OCI-LY7 (cell line): Measurements from ENCODE around the gene SCYGR5. TPM values are rescaled to one million over a fixed set of nuclear protein-coding genes. Genes with fewer than 3 reads are reported as not detected.

Experiments used
- BruUV-seq: library from RNA; stranded (reverse); fragments of 400-500 nt; replicated peaks from 2 replicates; lab custom pipeline; 2021; lab: Mats Ljungman, UMichigan
- CTCF ChIA-PET: fragments of 300-600 bp; sonication (Branson Sonifier 250); formaldehyde crosslinking; loops from one replicate; lab custom pipeline; 2022; ENCODE audit warnings: antibody characterized with exemption; ENCODE audit not compliant: unreplicated experiment; lab: Charles Lee
- POLR2A ChIA-PET: fragments of 300-600 bp; sonication (Branson Sonifier 250); formaldehyde crosslinking; loops from one replicate; lab custom pipeline; 2022; ENCODE audit warnings: antibody characterized with exemption; lab: Charles Lee
- DNase-seq: peaks from one replicate; pipeline ENCODE4 v3.0.0-alpha.2; 2015; ENCODE audit warnings: low spot score
- H2AFZ ChIP-seq: fragments of 200-600 bp; sonication (generic), shearing (Covaris generic); 2 replicates; pipeline ENCODE4 v1.6.1; 2014; ENCODE audit warnings: mild to moderate bottlenecking, antibody characterized with exemption, low read length, moderate library complexity
- H3K27ac ChIP-seq: fragments of 200-600 bp; sonication (generic); 2 replicates; pipeline ENCODE4 v1.5.1; 2014; ENCODE audit warnings: mixed run types, low read depth, mild to moderate bottlenecking, moderate library complexity, low read length, inconsistent platforms; ENCODE audit not compliant: poor library complexity, severe bottlenecking
- H3K36me3 ChIP-seq: fragments of 200-600 bp; sonication (generic); 2 replicates; pipeline ENCODE4 v1.6.1; 2014; ENCODE audit warnings: mild to moderate bottlenecking, antibody characterized with exemption, low read length, moderate library complexity, mixed read lengths; ENCODE audit not compliant: insufficient read depth
- H3K4me1 ChIP-seq: fragments of 200-600 bp; sonication (generic); 2 replicates; pipeline ENCODE4 v1.5.1; 2014; ENCODE audit warnings: mild to moderate bottlenecking, low read length; ENCODE audit not compliant: insufficient read depth, poor library complexity, severe bottlenecking
- H3K4me2 ChIP-seq: fragments of 200-600 bp; sonication (generic); 2 replicates; pipeline ENCODE4 v1.6.1; 2014; ENCODE audit warnings: mild to moderate bottlenecking, low read length
- H3K4me3 ChIP-seq: fragments of 200-600 bp; sonication (generic); 2 replicates; pipeline ENCODE4 v1.5.1; 2014; ENCODE audit warnings: mild to moderate bottlenecking, low read depth, low read length; ENCODE audit not compliant: poor library complexity, severe bottlenecking
- H3K79me2 ChIP-seq: fragments of 200-600 bp; sonication (generic); 2 replicates; pipeline ENCODE4 v1.6.1; 2016; ENCODE audit warnings: low read depth, mild to moderate bottlenecking, low read length, moderate library complexity, mixed read lengths; ENCODE audit not compliant: insufficient read depth
- H3K9me2 ChIP-seq: fragments of 200-600 bp; sonication (generic); 2 replicates; pipeline ENCODE4 v1.6.1; 2016; ENCODE audit warnings: mild to moderate bottlenecking, low read length, mixed read lengths; ENCODE audit not compliant: insufficient read depth
- H3K9me3 ChIP-seq: fragments of 200-600 bp; sonication (generic); 2 replicates; pipeline ENCODE4 v1.6.1; 2014; ENCODE audit warnings: mild to moderate bottlenecking, mixed run types, low read length, mixed read lengths
- H4K20me1 ChIP-seq: fragments of 200-600 bp; sonication (generic); 2 replicates; pipeline ENCODE4 v1.6.1; 2014; ENCODE audit warnings: mild to moderate bottlenecking, antibody characterized with exemption, low read length, moderate library complexity, mixed read lengths; ENCODE audit not compliant: insufficient read depth
- CTCF ChIP-seq: fragments of 200-600 bp; sonication (generic); conservative IDR thresholded peaks from 2 replicates; pipeline ENCODE4 v1.5.1; 2014; ENCODE audit warnings: mild to moderate bottlenecking, antibody characterized with exemption, low read length, moderate library complexity, mixed read lengths
- EZH2phosphoT487 ChIP-seq: fragments of 200-600 bp; sonication (generic); IDR thresholded peaks from 2 replicates; pipeline ENCODE4 v1.6.1; 2018; ENCODE audit warnings: low read depth, borderline replicate concordance, mild to moderate bottlenecking, mixed run types, antibody characterized with exemption, low read length, moderate library complexity, mixed read lengths
- intact Hi-C: fragments of 100-400 bp; cut with micrococcal nuclease; formaldehyde crosslinking; loops from one replicate; pipeline ENCODE4 v1.10.0; 2022; ENCODE audit not compliant: unreplicated experiment
- total RNA-seq, 2 experiments: library from RNA; depleted of rRNA in 1 of 2; stranded (reverse); fragments of >200 nt in 1 of 2; shearing (Covaris generic) in 1 of 2; gene quantifications; 2 replicates each; pipeline ENCODE4 v1.2.3, GENCODE V29; 2014 to 2022

Gene SCYGR5
- total RNA-seq, 2 experiments from 2014 or later: not detected

- TF ChIP-seq EZH2phosphoT487: no peak
- TF ChIP-seq CTCF: no peak
- POLR2A ChIA-PET: no interaction called here
- CTCF ChIA-PET: no interaction called here
Measured at GRCh38 chr2:227674485-227674884, 7.9 kb downstream of the SCYGR5 start.

GRCh38 chr2:227677928-227678327, 11.3 kb downstream of the SCYGR5 start:
- Histone ChIP-seq H3K9me3 (no peaks in the 10 kb centered on the region), H3K9me2 (no peaks in the 10 kb centered on the region), H3K4me2 (no peak overlapping the region), H4K20me1 (no peaks in the 10 kb centered on the region), H3K27ac (no peak overlapping the region), H3K4me1 (no peaks in the 10 kb centered on the region), H2AFZ (no peak overlapping the region), H3K79me2 (no peaks in the 10 kb centered on the region), H3K36me3 (no peaks in the 10 kb centered on the region), H3K4me3 (no peak overlapping the region)
- ChIA-PET CTCF (no interaction called here), POLR2A (interaction anchor here (0.7 kb wide), 1 partner anchor 1366 kb away, joined by 3 read pairs; no protein-coding TSS in a partner anchor)
- TF ChIP-seq CTCF (no peak), EZH2phosphoT487 (no peak)
- intact Hi-C loops: no loop called here
- DNase-seq: no peak
- BruUV-seq: no TSS peak

More at GRCh38 chr2:227674485-227674884, 7.9 kb downstream of the SCYGR5 start:
- Histone ChIP-seq H3K4me1 (no peaks in the 10 kb centered on the region), H3K79me2 (no peaks in the 10 kb centered on the region), H4K20me1 (no peaks in the 10 kb centered on the region), H3K9me3 (no peaks in the 10 kb centered on the region), H3K36me3 (no peaks in the 10 kb centered on the region), H3K27ac (no peak overlapping the region), H2AFZ (no peak overlapping the region), H3K4me2 (no peak overlapping the region), H3K4me3 (no peak overlapping the region), H3K9me2 (no peaks in the 10 kb centered on the region)
- intact Hi-C loops: no loop called here
- DNase-seq: no peak
- no TSS peak for BruUV-seq

- Histone ChIP-seq H3K4me2 (no peak overlapping the region), H3K4me3 (no peak overlapping the region), H3K9me2 (no peaks in the 10 kb centered on the region), H3K27ac (no peak overlapping the region), H2AFZ (no peak overlapping the region), H4K20me1 (no peaks in the 10 kb centered on the region), H3K79me2 (no peaks in the 10 kb centered on the region), H3K36me3 (no peaks in the 10 kb centered on the region), H3K9me3 (no peaks in the 10 kb centered on the region), H3K4me1 (no peaks in the 10 kb centered on the region)
- ChIA-PET CTCF (no interaction called here), POLR2A (interaction anchor here (0.7 kb wide), 1 partner anchor 138 kb away, joined by 3 read pairs; no protein-coding TSS in a partner anchor)
- TF ChIP-seq CTCF (no peak), EZH2phosphoT487 (no peak)
- intact Hi-C loops: no loop called here
- no peak for DNase-seq
- no TSS peak for BruUV-seq
Measured at GRCh38 chr2:227684258-227684657, 17.7 kb downstream of the SCYGR5 start.
